22Rv1 (cell line): ENCODE results near the gene SELENOK.

Experiments used
- ZFX ChIP-seq: fragments of 450-650 bp; IDR thresholded peaks from 2 replicates; pipeline ENCODE4 v1.6.1; 2017; ENCODE audit warnings: antibody characterized with exemption, borderline replicate concordance
- TF ChIP-seq, protein P1 (sequence below): fragments of 450-650 bp; IDR thresholded peaks from 2 replicates; pipeline ENCODE4 v1.5.1; 2017; ENCODE audit warnings: mild to moderate bottlenecking

GRCh38 chr3:53883008-53883407, 8.7 kb downstream of the SELENOK start:
- TF ChIP-seq, protein P1, sequence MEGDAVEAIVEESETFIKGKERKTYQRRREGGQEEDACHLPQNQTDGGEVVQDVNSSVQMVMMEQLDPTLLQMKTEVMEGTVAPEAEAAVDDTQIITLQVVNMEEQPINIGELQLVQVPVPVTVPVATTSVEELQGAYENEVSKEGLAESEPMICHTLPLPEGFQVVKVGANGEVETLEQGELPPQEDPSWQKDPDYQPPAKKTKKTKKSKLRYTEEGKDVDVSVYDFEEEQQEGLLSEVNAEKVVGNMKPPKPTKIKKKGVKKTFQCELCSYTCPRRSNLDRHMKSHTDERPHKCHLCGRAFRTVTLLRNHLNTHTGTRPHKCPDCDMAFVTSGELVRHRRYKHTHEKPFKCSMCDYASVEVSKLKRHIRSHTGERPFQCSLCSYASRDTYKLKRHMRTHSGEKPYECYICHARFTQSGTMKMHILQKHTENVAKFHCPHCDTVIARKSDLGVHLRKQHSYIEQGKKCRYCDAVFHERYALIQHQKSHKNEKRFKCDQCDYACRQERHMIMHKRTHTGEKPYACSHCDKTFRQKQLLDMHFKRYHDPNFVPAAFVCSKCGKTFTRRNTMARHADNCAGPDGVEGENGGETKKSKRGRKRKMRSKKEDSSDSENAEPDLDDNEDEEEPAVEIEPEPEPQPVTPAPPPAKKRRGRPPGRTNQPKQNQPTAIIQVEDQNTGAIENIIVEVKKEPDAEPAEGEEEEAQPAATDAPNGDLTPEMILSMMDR, result no peak
- no peak for TF ChIP-seq ZFX
